NT2/D1 (cell line): ENCODE measurements around the gene RIPK4.

ENCODE experiments used
- SUZ12 ChIP-seq: IDR thresholded peaks from 2 replicates; pipeline ENCODE4 v1.6.1; 2011; ENCODE audit not compliant: insufficient read length, insufficient read depth; ENCODE audit errors: extremely low read depth
- YY1 ChIP-seq: IDR thresholded peaks from 2 replicates; pipeline ENCODE4 v1.6.1; 2011; ENCODE audit not compliant: insufficient read length, insufficient read depth

GRCh38 chr21:41703857-41704501, 62.9 kb downstream of the RIPK4 start:
- TF ChIP-seq SUZ12 (no peak), YY1 (no peak)
